ENCODE measurements around the gene P4HB. TPM values are rescaled to one million over a fixed set of nuclear protein-coding genes. Genes with fewer than 3 reads are reported as not detected.
A peak's percentile ranks its signal among the peaks of the same experiment; 100 is the strongest.

Gene P4HB
- total and polyA plus RNA-seq, 2 of the 4 experiments (the other 2 are of a cell fraction), result 599 to 932 TPM

- Histone ChIP-seq H3K56ac (ENCODE audit: extremely low read depth, insufficient read depth, low read length) (peak overlapping the region; percentile 55), H3K27ac (ENCODE audit: insufficient read depth, low read length) (peak overlapping the region; percentile 84), H4K20me1 (ENCODE audit: insufficient read depth, low read length) (peaks cover 29% of the 10 kb centered on the region), H3K9ac (ENCODE audit: low read depth, low read length) (peak overlapping the region; percentile 93), H2BK20ac (ENCODE audit: low read depth, low read length) (0 out of 2 replicates have a peak overlapping the region, but pooled peaks have one; percentile 14), H2AK5ac (ENCODE audit: low read depth, low read length) (peak overlapping the region; percentile 91), H3K4me3 (ENCODE audit: insufficient read depth, low read depth, low read length) (peak overlapping the region; percentile 87), H3K23ac (ENCODE audit: low read depth, low read length) (peak overlapping the region; percentile 97), H2BK15ac (ENCODE audit: low read depth, low read length) (no peak overlapping the region; the same call in 2 of the 3 replicates), H3K18ac (ENCODE audit: low read depth, low read length) (peak overlapping the region; percentile 66), H3K27me3 (ENCODE audit: control insufficient read depth, insufficient read depth, low read length) (no peaks in the 10 kb centered on the region), H2AFZ (replicated peaks; ENCODE audit: low read length, poor library complexity) (peak overlapping the region; percentile 82), H3K79me1 (ENCODE audit: low read depth in 1 of 2, low read length in 2 of 2) (peaks cover 21 to 63% of the 10 kb centered on the region in 2 experiments), H3K4me1 (ENCODE audit: control insufficient read depth, insufficient read depth, low read length) (peaks cover 15% of the 10 kb centered on the region), H4K5ac (ENCODE audit: low read depth, low read length) (peak overlapping the region; percentile 87), H3K9me3 (ENCODE audit: control insufficient read depth, insufficient read depth, low read length) (no peaks in the 10 kb centered on the region), H3K14ac (replicated peaks; ENCODE audit: low read depth, low read length) (peak overlapping the region; percentile 98), H2BK5ac (ENCODE audit: low read depth, low read length, poor library complexity, severe bottlenecking) (peak overlapping the region; percentile 72), H3K9me1 (ENCODE audit: insufficient read depth, low read length) (peaks cover 27% of the 10 kb centered on the region), H2BK120ac (ENCODE audit: low read depth, low read length) (peak overlapping the region; percentile 53), H2AK9ac (replicated peaks; ENCODE audit: low read depth, low read length, poor library complexity) (peak overlapping the region; percentile 98), H3K4me2 (ENCODE audit: low read depth, low read length) (peak overlapping the region; percentile 99), H4K91ac (ENCODE audit: insufficient read depth, low read depth, low read length) (peak overlapping the region; percentile 91), H3K36me3 (ENCODE audit: control insufficient read depth, insufficient read depth, low read length) (peaks cover 7% of the 10 kb centered on the region; the same call in 1 of the 2 replicates), H3K4ac (ENCODE audit: low read depth, low read length) (peak overlapping the region; percentile 85), H4K8ac (ENCODE audit: low read depth in 2 of 2, low read length in 2 of 2) (peak overlapping the region; percentile 74 to 85)
- peak; percentile 3 for ATAC-seq (ENCODE audit: low read depth)
- DNase-seq, result peak; percentile 41
- 20% methylated on average over 9 of the region's 18 CpGs; no CpG with 5 or more reads in 1 of the 2 experiments for WGBS, 2 experiments (ENCODE audit: extremely low coverage in 2 of 2, insufficient read length in 1 of 2)
- in situ Hi-C loops (cut with MboI; ENCODE audit: low sequenced_read_pairs) (no loop called here), dilution Hi-C loops (cut with HindIII; ENCODE audit: low sequenced_read_pairs, unreplicated experiment) (no loop called here), intact Hi-C loops (cut with micrococcal nuclease) (no loop called here)
- no TSS peak for BruUV-seq (replicated peaks)
- POLR2A ChIA-PET (ENCODE audit: unreplicated experiment), result interaction anchor here (0.6 kb wide), 1 partner anchor 51 kb away, joined by 5 read pairs; no protein-coding TSS in a partner anchor
- TF ChIP-seq MAFK (IDR thresholded peaks at IDR 0.05; ENCODE audit: low read depth, low read length) (no peak), SMC3 (IDR thresholded peaks at IDR 0.05; ENCODE audit: low read depth, low read length) (no peak), CEBPB (IDR thresholded peaks at IDR 0.05; ENCODE audit: low read depth, low read length) (peak; percentile 33; the same call in 1 of the 2 replicates), MXI1 (IDR thresholded peaks at IDR 0.05; ENCODE audit: borderline replicate concordance, low read depth, low read length) (peak; percentile 73; the same call in 1 of the 2 replicates)
- CTCF ChIA-PET, result no interaction called here
Observed at GRCh38 chr17:81831957-81832607, 28.3 kb downstream of the P4HB start.
